ENCODE data around the gene LYZL2.
"Not testable (repeated sequence)": the region's sequence is repeated elsewhere in the genome, so short reads cannot be mapped to it uniquely, and the experiment has no call there.

- not testable (repeated sequence) for TF ChIP-seq CTCF, POLR2A (IDR thresholded peaks at IDR 0.05)
Measured at GRCh38 chr10:30605341-30606121, 24.0 kb downstream of the LYZL2 start.
